IMR-90 (cell line): ENCODE measurements around the gene LYRM4. TPM values are rescaled to one million over a fixed set of nuclear protein-coding genes. Genes with fewer than 3 reads are reported as not detected.

ENCODE experiments used
- ATAC-seq: fragments of 200-7000 bp; cut with Tn5 transposase; 2 replicates; pipeline ENCODE4 v1.9.1; 2020; ENCODE audit warnings: low read depth, mild to moderate bottlenecking, moderate library complexity
- BruUV-seq: library from RNA; stranded (reverse); fragments of 400-500 nt; replicated peaks from 2 replicates; lab custom pipeline; 2021; lab: Mats Ljungman, UMichigan
- CTCF ChIA-PET: fragments of 300-600 bp; formaldehyde crosslinking; extraction: SDS; loops from one replicate; lab custom pipeline; 2021; ENCODE audit warnings: antibody characterized with exemption; lab: Yijun Ruan, JAX
- POLR2A ChIA-PET: fragments of 300-600 bp; sonication (Branson Sonifier 250); formaldehyde crosslinking; loops from one replicate; lab custom pipeline; 2022; ENCODE audit warnings: antibody characterized with exemption; ENCODE audit not compliant: unreplicated experiment; lab: Charles Lee
- DNase-seq: peaks from one replicate; pipeline ENCODE4 v3.0.0; 2013
- H2AFZ ChIP-seq: replicated peaks from 2 replicates; pipeline ENCODE3; 2013; ENCODE audit warnings: low read length, mild to moderate bottlenecking; ENCODE audit not compliant: poor library complexity
- H2AK5ac ChIP-seq: 2 replicates; pipeline ENCODE4 v1.6.1; 2013; ENCODE audit warnings: low read depth, low read length, inconsistent platforms
- H2AK9ac ChIP-seq: replicated peaks from 2 replicates; pipeline ENCODE3; 2013; ENCODE audit warnings: mild to moderate bottlenecking, low read depth, low read length, moderate library complexity; ENCODE audit not compliant: poor library complexity
- H2BK120ac ChIP-seq: 2 replicates; pipeline ENCODE4 v1.6.1; 2013; ENCODE audit warnings: low read depth, low read length, inconsistent platforms
- H2BK15ac ChIP-seq: 3 replicates; pipeline ENCODE4 v1.6.1; 2013; ENCODE audit warnings: low read depth, low read length, inconsistent platforms
- H2BK20ac ChIP-seq: 2 replicates; pipeline ENCODE4 v1.6.1; 2013; ENCODE audit warnings: low read depth, mild to moderate bottlenecking, inconsistent platforms, low read length, moderate library complexity
- H2BK5ac ChIP-seq: 2 replicates; pipeline ENCODE4 v1.6.1; 2013; ENCODE audit warnings: mild to moderate bottlenecking, low read depth, low read length, inconsistent platforms; ENCODE audit not compliant: poor library complexity, severe bottlenecking
- H3K14ac ChIP-seq: replicated peaks from 2 replicates; pipeline ENCODE4 v1.6.1; 2013; ENCODE audit warnings: low read depth, low read length, inconsistent platforms
- H3K18ac ChIP-seq: 2 replicates; pipeline ENCODE4 v1.6.1; 2013; ENCODE audit warnings: low read depth, low read length, control low read depth
- H3K23ac ChIP-seq: 2 replicates; pipeline ENCODE4 v1.6.1; 2013; ENCODE audit warnings: low read depth, low read length, inconsistent platforms
- H3K27ac ChIP-seq: 2 replicates; pipeline ENCODE4 v1.5.1; 2013; ENCODE audit warnings: mild to moderate bottlenecking, control low read depth, low read length; ENCODE audit not compliant: insufficient read depth
- H3K27me3 ChIP-seq: 2 replicates; pipeline ENCODE4 v1.6.1; 2013; ENCODE audit warnings: low read length; ENCODE audit not compliant: control insufficient read depth, insufficient read depth
- H3K36me3 ChIP-seq: 2 replicates; pipeline ENCODE4 v1.6.1; 2013; ENCODE audit warnings: low read length, mixed read lengths; ENCODE audit not compliant: control insufficient read depth, insufficient read depth
- H3K4ac ChIP-seq: 2 replicates; pipeline ENCODE4 v1.6.1; 2013; ENCODE audit warnings: low read depth, low read length, inconsistent platforms
- H3K4me1 ChIP-seq: 2 replicates; pipeline ENCODE4 v1.6.1; 2013; ENCODE audit warnings: low read length, mixed read lengths; ENCODE audit not compliant: control insufficient read depth, insufficient read depth
- H3K4me2 ChIP-seq: 2 replicates; pipeline ENCODE4 v1.6.1; 2013; ENCODE audit warnings: low read depth, mild to moderate bottlenecking, control low read depth, low read length, moderate library complexity
- H3K4me3 ChIP-seq: 2 replicates; pipeline ENCODE4 v1.5.1; 2013; ENCODE audit warnings: low read depth, mild to moderate bottlenecking, control low read depth, low read length, moderate library complexity; ENCODE audit not compliant: insufficient read depth
- H3K56ac ChIP-seq: 2 replicates; pipeline ENCODE4 v1.6.1; 2013; ENCODE audit warnings: low read length, inconsistent platforms; ENCODE audit not compliant: insufficient read depth; ENCODE audit errors: extremely low read depth
- H3K79me1 ChIP-seq, 2 experiments: 2 replicates each; pipeline ENCODE4 v1.6.1; 2013; ENCODE audit warnings: low read length in 2 of 2, inconsistent platforms in 1 of 2, low read depth in 1 of 2
- H3K9ac ChIP-seq: 2 replicates; pipeline ENCODE4 v1.6.1; 2013; ENCODE audit warnings: low read depth, low read length, control low read depth
- H3K9me1 ChIP-seq: 2 replicates; pipeline ENCODE4 v1.6.1; 2013; ENCODE audit warnings: low read length, inconsistent platforms; ENCODE audit not compliant: insufficient read depth
- H3K9me3 ChIP-seq: 2 replicates; pipeline ENCODE4 v1.6.1; 2013; ENCODE audit warnings: low read length; ENCODE audit not compliant: control insufficient read depth, insufficient read depth
- H4K20me1 ChIP-seq: 2 replicates; pipeline ENCODE4 v1.6.1; 2013; ENCODE audit warnings: low read length, inconsistent platforms; ENCODE audit not compliant: insufficient read depth
- H4K5ac ChIP-seq: 2 replicates; pipeline ENCODE4 v1.6.1; 2013; ENCODE audit warnings: mild to moderate bottlenecking, low read depth, low read length, control low read depth
- H4K8ac ChIP-seq, 2 experiments: 2 replicates each; pipeline ENCODE4 v1.6.1; 2013; ENCODE audit warnings: low read depth in 2 of 2, low read length in 2 of 2, control low read depth in 1 of 2, inconsistent platforms in 1 of 2
- H4K91ac ChIP-seq: 2 replicates; pipeline ENCODE4 v1.6.1; 2013; ENCODE audit warnings: low read depth, low read length, inconsistent platforms; ENCODE audit not compliant: insufficient read depth
- BHLHE40 ChIP-seq: fragments of 150-350 bp; IDR thresholded peaks from 2 replicates; pipeline ENCODE4 v1.6.1; 2016; ENCODE audit warnings: mild to moderate bottlenecking, low read depth, low read length
- CEBPB ChIP-seq: IDR thresholded peaks from 2 replicates; pipeline ENCODE4 v1.6.1; 2012; ENCODE audit warnings: low read depth, low read length, improper control_type of control experiment
- CHD1 ChIP-seq: IDR thresholded peaks from 2 replicates; pipeline ENCODE4 v1.6.1; 2012; ENCODE audit warnings: low read depth, low read length, improper control_type of control experiment
- FOS ChIP-seq: fragments of 150-350 bp; IDR thresholded peaks from 2 replicates; pipeline ENCODE4 v1.6.1; 2016; ENCODE audit warnings: low read depth, low read length
- MAFK ChIP-seq: IDR thresholded peaks from 2 replicates; pipeline ENCODE4 v1.6.1; 2012; ENCODE audit warnings: low read depth, low read length, improper control_type of control experiment
- MAZ ChIP-seq: IDR thresholded peaks from 2 replicates; pipeline ENCODE4 v1.6.1; 2012; ENCODE audit warnings: low read depth, mild to moderate bottlenecking, low read length, improper control_type of control experiment, moderate library complexity, borderline replicate concordance
- MXI1 ChIP-seq: IDR thresholded peaks from 2 replicates; pipeline ENCODE4 v1.6.1; 2012; ENCODE audit warnings: low read depth, mild to moderate bottlenecking, low read length, moderate library complexity, borderline replicate concordance
- NFE2L2 ChIP-seq: fragments of 150-350 bp; IDR thresholded peaks from 2 replicates; pipeline ENCODE4 v1.6.1; 2016; ENCODE audit warnings: low read depth, mild to moderate bottlenecking, low read length
- POLR2A ChIP-seq: IDR thresholded peaks from 2 replicates; pipeline ENCODE4 v1.6.1; 2012; ENCODE audit warnings: mild to moderate bottlenecking, low read depth, low read length
- RAD21 ChIP-seq: IDR thresholded peaks from 2 replicates; pipeline ENCODE4 v1.6.1; 2012; ENCODE audit warnings: low read length, improper control_type of control experiment
- RCOR1 ChIP-seq: IDR thresholded peaks from 2 replicates; pipeline ENCODE4 v1.6.1; 2012; ENCODE audit warnings: mild to moderate bottlenecking, low read length, improper control_type of control experiment; ENCODE audit not compliant: insufficient replicate concordance
- RFX5 ChIP-seq: IDR thresholded peaks from 2 replicates; pipeline ENCODE4 v1.8.0; 2012; ENCODE audit warnings: low read depth, mild to moderate bottlenecking, low read length, moderate library complexity
- SMC3 ChIP-seq: fragments of 150-350 bp; IDR thresholded peaks from 2 replicates; pipeline ENCODE4 v1.6.1; 2016; ENCODE audit warnings: low read depth, mild to moderate bottlenecking, antibody characterized with exemption, low read length, moderate library complexity
- WGBS, 2 experiments: methylation state at CpG; one replicate each; pipeline versions ENCODE4 v1.1.5 to v1.1.7; 2013; ENCODE audit warnings: missing lambda C conversion rate in 2 of 2; ENCODE audit not compliant: insufficient read length in 1 of 2; ENCODE audit errors: extremely low coverage in 2 of 2; 5-methylcytosine and 5-hydroxymethylcytosine counted together
- dilution Hi-C: fragments of 300-500 bp; cut with HindIII; formaldehyde crosslinking; loops from one replicate; pipeline ENCODE4 v1.14.3; 2018; ENCODE audit warnings: low sequenced_read_pairs; ENCODE audit not compliant: unreplicated experiment
- in situ Hi-C: fragments of 300-500 bp; cut with MboI; formaldehyde crosslinking; loops from 3 replicates; pipeline ENCODE4 v1.14.3; 2019; ENCODE audit warnings: low sequenced_read_pairs, inconsistent platforms, mixed read lengths
- intact Hi-C: fragments of 100-400 bp; cut with micrococcal nuclease; formaldehyde crosslinking; loops from 2 replicates; pipeline ENCODE4 v1.10.0; 2022
- polyA plus RNA-seq, 3 experiments: library from polyadenylated mRNA; depleted of rRNA; stranded (reverse); fragments of >200 nt; gene quantifications; 2 replicates each; pipeline ENCODE4 v1.2.3, GENCODE V29; 2012; ENCODE audit warnings: low replicate concordance in 1 of 3
- total RNA-seq: library from RNA; depleted of rRNA; stranded (reverse); fragments of >200 nt; gene quantifications from 2 replicates; pipeline ENCODE4 v1.2.3, GENCODE V29; 2012
- TF ChIP-seq, protein P1 (sequence below): fragments of 150-350 bp; IDR thresholded peaks from 2 replicates; pipeline ENCODE4 v1.6.1; 2016; ENCODE audit warnings: low read depth, mild to moderate bottlenecking, low read length, moderate library complexity, borderline replicate concordance
- TF ChIP-seq, protein P2 (sequence below): fragments of 150-350 bp; IDR thresholded peaks from 2 replicates; pipeline ENCODE4 v1.6.1; 2017; ENCODE audit warnings: mild to moderate bottlenecking, antibody characterized with exemption, low read length, low read depth
- TF ChIP-seq, protein P3 (sequence below): conservative IDR thresholded peaks from 2 replicates; pipeline ENCODE4 v1.5.1; 2012; ENCODE audit warnings: mild to moderate bottlenecking, low read depth, low read length, improper control_type of control experiment

The LYRM4 gene
- total and polyA plus RNA-seq, 2 of the 4 experiments (the other 2 are of a cell fraction), result 11.5 to 26.6 TPM

DNA sequence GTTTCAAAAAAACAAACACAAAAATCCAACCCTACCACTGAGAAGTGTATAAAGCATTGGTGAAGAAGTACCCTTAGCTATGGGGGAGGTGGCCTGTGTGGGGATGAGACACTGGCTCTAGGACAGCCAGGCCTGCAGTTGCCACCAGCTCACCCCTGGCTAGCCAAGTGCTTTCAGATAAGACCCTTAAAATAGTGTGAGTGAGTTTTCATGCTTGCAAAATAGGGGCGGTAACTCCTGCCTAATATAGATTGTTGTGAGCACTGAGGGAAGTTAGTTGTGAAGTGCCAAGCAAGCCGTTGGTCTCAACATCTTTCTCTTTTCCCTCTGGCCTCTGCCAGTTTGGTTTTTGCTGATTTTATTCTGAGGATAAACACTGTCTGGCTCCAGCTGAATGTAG is 164.3 kb downstream of the LYRM4 start:
- no TSS peak for BruUV-seq
- H3K14ac ChIP-seq, result no peak overlapping the region
- no peak overlapping the region for H3K4me2 ChIP-seq
- H2AFZ ChIP-seq, result no peak overlapping the region
- H3K4me3 ChIP-seq, result no peak overlapping the region
- H2AK5ac ChIP-seq, result 0 out of 2 replicates have a peak overlapping the region, but pooled peaks have one; percentile 12
- no peak overlapping the region for H3K27ac ChIP-seq
- no peak for TF ChIP-seq MXI1
- no peak for TF ChIP-seq CHD1
- no peak for TF ChIP-seq BHLHE40
- TF ChIP-seq RFX5, result no peak
- TF ChIP-seq RCOR1, result no peak
- TF ChIP-seq, protein P1, sequence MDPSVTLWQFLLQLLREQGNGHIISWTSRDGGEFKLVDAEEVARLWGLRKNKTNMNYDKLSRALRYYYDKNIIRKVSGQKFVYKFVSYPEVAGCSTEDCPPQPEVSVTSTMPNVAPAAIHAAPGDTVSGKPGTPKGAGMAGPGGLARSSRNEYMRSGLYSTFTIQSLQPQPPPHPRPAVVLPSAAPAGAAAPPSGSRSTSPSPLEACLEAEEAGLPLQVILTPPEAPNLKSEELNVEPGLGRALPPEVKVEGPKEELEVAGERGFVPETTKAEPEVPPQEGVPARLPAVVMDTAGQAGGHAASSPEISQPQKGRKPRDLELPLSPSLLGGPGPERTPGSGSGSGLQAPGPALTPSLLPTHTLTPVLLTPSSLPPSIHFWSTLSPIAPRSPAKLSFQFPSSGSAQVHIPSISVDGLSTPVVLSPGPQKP, result no peak
- TF ChIP-seq, protein P2, sequence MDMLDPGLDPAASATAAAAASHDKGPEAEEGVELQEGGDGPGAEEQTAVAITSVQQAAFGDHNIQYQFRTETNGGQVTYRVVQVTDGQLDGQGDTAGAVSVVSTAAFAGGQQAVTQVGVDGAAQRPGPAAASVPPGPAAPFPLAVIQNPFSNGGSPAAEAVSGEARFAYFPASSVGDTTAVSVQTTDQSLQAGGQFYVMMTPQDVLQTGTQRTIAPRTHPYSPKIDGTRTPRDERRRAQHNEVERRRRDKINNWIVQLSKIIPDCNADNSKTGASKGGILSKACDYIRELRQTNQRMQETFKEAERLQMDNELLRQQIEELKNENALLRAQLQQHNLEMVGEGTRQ, result no peak
- no peak for TF ChIP-seq POLR2A
- no peak for TF ChIP-seq FOS
- no peak for TF ChIP-seq MAFK
- TF ChIP-seq RAD21, result no peak
- TF ChIP-seq, protein P3, sequence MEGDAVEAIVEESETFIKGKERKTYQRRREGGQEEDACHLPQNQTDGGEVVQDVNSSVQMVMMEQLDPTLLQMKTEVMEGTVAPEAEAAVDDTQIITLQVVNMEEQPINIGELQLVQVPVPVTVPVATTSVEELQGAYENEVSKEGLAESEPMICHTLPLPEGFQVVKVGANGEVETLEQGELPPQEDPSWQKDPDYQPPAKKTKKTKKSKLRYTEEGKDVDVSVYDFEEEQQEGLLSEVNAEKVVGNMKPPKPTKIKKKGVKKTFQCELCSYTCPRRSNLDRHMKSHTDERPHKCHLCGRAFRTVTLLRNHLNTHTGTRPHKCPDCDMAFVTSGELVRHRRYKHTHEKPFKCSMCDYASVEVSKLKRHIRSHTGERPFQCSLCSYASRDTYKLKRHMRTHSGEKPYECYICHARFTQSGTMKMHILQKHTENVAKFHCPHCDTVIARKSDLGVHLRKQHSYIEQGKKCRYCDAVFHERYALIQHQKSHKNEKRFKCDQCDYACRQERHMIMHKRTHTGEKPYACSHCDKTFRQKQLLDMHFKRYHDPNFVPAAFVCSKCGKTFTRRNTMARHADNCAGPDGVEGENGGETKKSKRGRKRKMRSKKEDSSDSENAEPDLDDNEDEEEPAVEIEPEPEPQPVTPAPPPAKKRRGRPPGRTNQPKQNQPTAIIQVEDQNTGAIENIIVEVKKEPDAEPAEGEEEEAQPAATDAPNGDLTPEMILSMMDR, result no peak
- TF ChIP-seq SMC3, result no peak
- no peak for TF ChIP-seq CEBPB
- TF ChIP-seq MAZ, result no peak
- no peak for TF ChIP-seq NFE2L2
- no peaks in the 10 kb centered on the region for H3K9me1 ChIP-seq
- no peak overlapping the region for H2BK20ac ChIP-seq
- DNase-seq, result no peak
- H3K79me1 ChIP-seq, result no peaks in the 10 kb centered on the region
- H3K4me1 ChIP-seq, result peaks cover 5% of the 10 kb centered on the region; the same call in 1 of the 2 replicates
- H3K9me3 ChIP-seq, result no peaks in the 10 kb centered on the region
- H2BK120ac ChIP-seq, result no peak overlapping the region
- no peak overlapping the region for H4K91ac ChIP-seq
- H2BK15ac ChIP-seq, result no peak overlapping the region
- no peak overlapping the region for H3K9ac ChIP-seq
- no peak overlapping the region for H3K56ac ChIP-seq
- dilution Hi-C loops, result no loop called here
- peaks cover 48% of the 10 kb centered on the region for H3K27me3 ChIP-seq
- ChIA-PET POLR2A (no interaction called here), CTCF (no interaction called here)
- H2AK9ac ChIP-seq, result no peak overlapping the region
- in situ Hi-C loops, result no loop called here
- H3K18ac ChIP-seq, result no peak overlapping the region
- H4K8ac ChIP-seq, result no peak overlapping the region
- no peaks in the 10 kb centered on the region for H3K36me3 ChIP-seq
- no peak for ATAC-seq
- no CpG with 5 or more reads among the region's 2 CpGs for WGBS, 2 experiments
- H4K5ac ChIP-seq, result no peak overlapping the region
- H3K23ac ChIP-seq, result no peak overlapping the region
- H4K20me1 ChIP-seq, result peaks cover 15% of the 10 kb centered on the region; the same call in 1 of the 2 replicates
- H2BK5ac ChIP-seq, result no peak overlapping the region
- intact Hi-C loops, result loop anchor here (5.0 kb wide), 1 partner anchor 334 kb away; no protein-coding TSS in a partner anchor
- H3K4ac ChIP-seq, result no peak overlapping the region
